ENCODE results near the gene RFTN2. TPM values are rescaled to one million over a fixed set of nuclear protein-coding genes. Genes with fewer than 3 reads are reported as not detected.
"Not testable (repeated sequence)": the region's sequence is repeated elsewhere in the genome, so short reads cannot be mapped to it uniquely, and the experiment has no call there.

The RFTN2 gene
- total RNA-seq, 1 experiment from 2014 or later = 5.8 TPM

DNA sequence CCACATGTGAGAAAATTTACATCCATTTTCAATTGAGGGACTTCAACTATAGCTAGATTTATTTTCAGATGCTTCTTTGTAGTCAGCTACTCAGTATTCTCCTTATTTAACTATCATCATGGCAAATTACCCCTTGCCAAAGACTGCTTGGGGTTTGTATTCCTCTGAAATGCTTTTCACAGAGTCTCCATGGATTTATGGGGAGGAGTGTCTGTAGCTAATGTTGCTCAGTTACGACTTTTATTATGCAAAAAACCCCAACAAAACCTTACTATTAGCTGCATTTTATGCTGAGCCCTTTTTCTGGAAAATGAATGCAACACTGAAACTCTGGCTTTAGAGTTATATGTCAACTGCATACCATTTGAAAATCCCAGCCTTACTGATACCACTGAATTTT is 78.6 kb downstream of the RFTN2 start:
- H3K36me3 ChIP-seq (ENCODE audit: insufficient read depth, low read length, poor library complexity, severe bottlenecking) = no peaks in the 10 kb centered on the region
- H3K4me3 ChIP-seq (ENCODE audit: low read depth, low read length, poor library complexity, severe bottlenecking) = no peak overlapping the region
- no peak overlapping the region for H3K27ac ChIP-seq (ENCODE audit: low read depth, low read length, poor library complexity, severe bottlenecking)
- ChIA-PET CTCF (no interaction called here), POLR2A (ENCODE audit: low non-redundant PET) (no interaction called here)
- peak; percentile 33 for DNase-seq (ENCODE audit: low spot score)
- no peaks in the 10 kb centered on the region for H3K27me3 ChIP-seq (replicated peaks; ENCODE audit: insufficient read depth, low read depth, low read length, poor library complexity)
- TF ChIP-seq, protein P1, sequence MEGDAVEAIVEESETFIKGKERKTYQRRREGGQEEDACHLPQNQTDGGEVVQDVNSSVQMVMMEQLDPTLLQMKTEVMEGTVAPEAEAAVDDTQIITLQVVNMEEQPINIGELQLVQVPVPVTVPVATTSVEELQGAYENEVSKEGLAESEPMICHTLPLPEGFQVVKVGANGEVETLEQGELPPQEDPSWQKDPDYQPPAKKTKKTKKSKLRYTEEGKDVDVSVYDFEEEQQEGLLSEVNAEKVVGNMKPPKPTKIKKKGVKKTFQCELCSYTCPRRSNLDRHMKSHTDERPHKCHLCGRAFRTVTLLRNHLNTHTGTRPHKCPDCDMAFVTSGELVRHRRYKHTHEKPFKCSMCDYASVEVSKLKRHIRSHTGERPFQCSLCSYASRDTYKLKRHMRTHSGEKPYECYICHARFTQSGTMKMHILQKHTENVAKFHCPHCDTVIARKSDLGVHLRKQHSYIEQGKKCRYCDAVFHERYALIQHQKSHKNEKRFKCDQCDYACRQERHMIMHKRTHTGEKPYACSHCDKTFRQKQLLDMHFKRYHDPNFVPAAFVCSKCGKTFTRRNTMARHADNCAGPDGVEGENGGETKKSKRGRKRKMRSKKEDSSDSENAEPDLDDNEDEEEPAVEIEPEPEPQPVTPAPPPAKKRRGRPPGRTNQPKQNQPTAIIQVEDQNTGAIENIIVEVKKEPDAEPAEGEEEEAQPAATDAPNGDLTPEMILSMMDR (conservative IDR thresholded peaks at IDR 0.05; ENCODE audit: low read depth, low read length) = no peak
- no peak for TF ChIP-seq EZH2 (IDR thresholded peaks at IDR 0.05; ENCODE audit: borderline replicate concordance, low read depth, low read length, poor library complexity, severe bottlenecking)
- BruUV-seq (replicated peaks) = no TSS peak
- intact Hi-C loops (cut with micrococcal nuclease; ENCODE audit: unreplicated experiment) = no loop called here
- no peaks in the 10 kb centered on the region for H3K9me3 ChIP-seq (ENCODE audit: low read depth, low read length, poor library complexity, severe bottlenecking)
- H3K4me1 ChIP-seq (ENCODE audit: insufficient read depth, low read length, poor library complexity, severe bottlenecking) = peaks cover 11% of the 10 kb centered on the region

DNA sequence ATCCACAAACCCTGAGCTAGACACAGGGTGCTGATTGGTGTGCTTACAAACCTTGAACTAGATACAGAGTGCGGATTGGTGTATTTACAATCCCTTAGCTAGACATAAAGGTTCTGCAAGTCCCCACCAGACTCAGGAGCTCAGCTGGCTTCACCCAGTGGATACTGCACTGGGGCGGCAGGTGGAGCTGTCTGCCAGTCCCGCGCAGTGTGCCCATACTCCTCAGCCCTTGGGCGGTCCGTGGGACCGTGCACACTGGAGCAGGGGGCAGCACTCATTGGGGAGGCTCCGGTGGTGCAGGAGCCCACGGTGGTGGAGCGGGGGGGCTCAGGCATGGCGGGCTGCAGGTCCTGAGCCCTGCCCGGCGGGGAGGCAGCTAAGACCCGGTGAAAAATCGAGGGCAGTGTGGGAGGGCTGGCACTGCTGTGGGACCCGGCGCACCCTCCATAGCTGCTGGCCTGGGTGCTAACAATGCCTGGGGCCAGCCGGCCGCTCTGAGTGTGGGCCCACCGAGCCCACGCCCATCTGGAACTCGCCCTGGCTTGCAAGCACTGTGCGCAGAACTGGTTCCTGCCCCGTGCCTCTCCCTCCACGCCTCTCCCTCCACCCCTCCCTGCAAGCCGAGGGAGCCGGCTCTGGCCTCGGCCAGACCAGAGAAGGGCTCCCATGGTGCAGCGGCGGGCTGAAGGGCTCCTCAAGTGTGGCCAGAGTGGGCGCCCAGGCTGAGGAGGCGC is 83.9 kb downstream of the RFTN2 start:
- ChIA-PET CTCF (no interaction called here), POLR2A (ENCODE audit: low non-redundant PET) (no interaction called here)
- no peaks in the 10 kb centered on the region for H3K36me3 ChIP-seq (ENCODE audit: insufficient read depth, low read length, poor library complexity, severe bottlenecking)
- intact Hi-C loops (cut with micrococcal nuclease; ENCODE audit: unreplicated experiment) = no loop called here
- DNase-seq (ENCODE audit: low spot score) = no peak
- TF ChIP-seq, protein P1 (conservative IDR thresholded peaks at IDR 0.05; ENCODE audit: low read depth, low read length) = no peak
- no peak for TF ChIP-seq EZH2 (IDR thresholded peaks at IDR 0.05; ENCODE audit: borderline replicate concordance, low read depth, low read length, poor library complexity, severe bottlenecking)
- no peaks in the 10 kb centered on the region for H3K9me3 ChIP-seq (ENCODE audit: low read depth, low read length, poor library complexity, severe bottlenecking)
- no TSS peak for BruUV-seq (replicated peaks)
- H3K4me3 ChIP-seq (ENCODE audit: low read depth, low read length, poor library complexity, severe bottlenecking) = no peak overlapping the region
- no peaks in the 10 kb centered on the region for H3K27me3 ChIP-seq (replicated peaks; ENCODE audit: insufficient read depth, low read depth, low read length, poor library complexity)
- no peak overlapping the region for H3K27ac ChIP-seq (ENCODE audit: low read depth, low read length, poor library complexity, severe bottlenecking)
- peaks cover 3% of the 10 kb centered on the region for H3K4me1 ChIP-seq (ENCODE audit: insufficient read depth, low read length, poor library complexity, severe bottlenecking)

DNA sequence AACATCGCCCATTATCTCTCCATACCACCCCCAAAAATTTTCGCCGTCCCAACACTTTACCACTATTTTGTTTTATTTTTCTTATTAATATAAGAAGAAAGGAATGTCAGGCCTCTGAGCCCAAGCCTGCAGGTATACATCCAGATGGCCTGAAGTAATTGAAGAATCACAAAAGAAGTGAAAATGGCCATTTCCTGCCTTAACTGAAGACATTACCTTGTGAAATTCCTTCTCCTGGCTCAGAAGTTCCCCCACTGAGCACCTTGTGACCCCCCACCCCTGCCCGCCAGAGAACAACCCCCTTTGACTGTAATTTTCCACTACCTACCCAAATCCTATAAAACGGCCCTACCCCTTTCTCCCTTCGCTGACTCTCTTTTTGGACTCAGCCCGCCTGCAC is 88.1 kb downstream of the RFTN2 start:
- BruUV-seq (replicated peaks); H3K4me3 ChIP-seq (ENCODE audit: low read depth, low read length, poor library complexity, severe bottlenecking); DNase-seq (ENCODE audit: low spot score); H3K27me3 ChIP-seq (replicated peaks; ENCODE audit: insufficient read depth, low read depth, low read length, poor library complexity); CTCF ChIA-PET; POLR2A ChIA-PET (ENCODE audit: low non-redundant PET); H3K27ac ChIP-seq (ENCODE audit: low read depth, low read length, poor library complexity, severe bottlenecking); intact Hi-C loops (cut with micrococcal nuclease; ENCODE audit: unreplicated experiment); H3K4me1 ChIP-seq (ENCODE audit: insufficient read depth, low read length, poor library complexity, severe bottlenecking); H3K36me3 ChIP-seq (ENCODE audit: insufficient read depth, low read length, poor library complexity, severe bottlenecking); H3K9me3 ChIP-seq (ENCODE audit: low read depth, low read length, poor library complexity, severe bottlenecking): not testable (repeated sequence)

DNA sequence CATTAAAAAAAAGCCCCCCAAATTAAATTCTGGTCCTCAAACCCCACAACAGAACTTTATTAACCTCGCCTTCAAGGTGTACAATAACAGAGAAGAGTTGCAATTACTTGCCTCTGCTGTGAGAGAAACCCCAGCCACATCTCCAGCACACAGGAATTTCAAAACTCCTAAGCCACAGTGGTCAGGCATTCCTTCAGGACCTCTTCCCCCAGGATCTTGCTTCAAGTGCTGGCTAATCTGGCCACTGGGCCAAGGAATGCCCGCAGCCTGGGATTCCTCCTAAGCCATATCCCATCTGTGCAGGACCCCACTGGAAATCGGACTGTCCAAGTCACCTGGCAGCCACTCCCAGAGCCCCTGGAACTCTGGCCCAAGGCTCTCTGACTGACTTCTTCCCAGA is 95.2 kb downstream of the RFTN2 start:
- H3K9me3 ChIP-seq (ENCODE audit: low read depth, low read length, poor library complexity, severe bottlenecking); H3K27me3 ChIP-seq (replicated peaks; ENCODE audit: insufficient read depth, low read depth, low read length, poor library complexity); H3K27ac ChIP-seq (ENCODE audit: low read depth, low read length, poor library complexity, severe bottlenecking); BruUV-seq (replicated peaks); intact Hi-C loops (cut with micrococcal nuclease; ENCODE audit: unreplicated experiment); H3K4me1 ChIP-seq (ENCODE audit: insufficient read depth, low read length, poor library complexity, severe bottlenecking); DNase-seq (ENCODE audit: low spot score); H3K4me3 ChIP-seq (ENCODE audit: low read depth, low read length, poor library complexity, severe bottlenecking); CTCF ChIA-PET; H3K36me3 ChIP-seq (ENCODE audit: insufficient read depth, low read length, poor library complexity, severe bottlenecking); POLR2A ChIA-PET (ENCODE audit: low non-redundant PET): not testable (repeated sequence)

DNA sequence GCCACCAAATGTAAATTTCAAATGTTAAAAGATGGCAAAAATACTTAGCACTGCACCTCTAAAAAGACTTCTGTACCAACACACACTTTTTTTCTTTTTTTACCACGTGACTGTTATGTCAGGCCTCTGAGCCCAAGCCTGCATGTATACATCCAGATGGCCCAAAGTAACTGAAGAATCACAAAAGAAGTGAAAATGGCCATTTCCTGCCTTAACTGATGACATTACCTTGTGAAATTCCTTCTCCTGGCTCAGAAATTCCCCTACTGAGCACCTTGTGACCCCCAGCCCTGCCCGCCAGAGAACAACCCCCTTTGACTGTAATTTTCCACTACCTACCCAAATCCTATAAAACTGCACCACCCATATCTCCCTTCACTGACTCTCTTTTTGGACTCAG is 97.1 kb downstream of the RFTN2 start:
- H3K4me1 ChIP-seq (ENCODE audit: insufficient read depth, low read length, poor library complexity, severe bottlenecking); H3K4me3 ChIP-seq (ENCODE audit: low read depth, low read length, poor library complexity, severe bottlenecking); POLR2A ChIA-PET (ENCODE audit: low non-redundant PET); H3K27me3 ChIP-seq (replicated peaks; ENCODE audit: insufficient read depth, low read depth, low read length, poor library complexity); BruUV-seq (replicated peaks); intact Hi-C loops (cut with micrococcal nuclease; ENCODE audit: unreplicated experiment); H3K36me3 ChIP-seq (ENCODE audit: insufficient read depth, low read length, poor library complexity, severe bottlenecking); H3K27ac ChIP-seq (ENCODE audit: low read depth, low read length, poor library complexity, severe bottlenecking); CTCF ChIA-PET; DNase-seq (ENCODE audit: low spot score); H3K9me3 ChIP-seq (ENCODE audit: low read depth, low read length, poor library complexity, severe bottlenecking): not testable (repeated sequence)
